ENCODE data around the gene OR5T1.

Gene OR5T1

DNA sequence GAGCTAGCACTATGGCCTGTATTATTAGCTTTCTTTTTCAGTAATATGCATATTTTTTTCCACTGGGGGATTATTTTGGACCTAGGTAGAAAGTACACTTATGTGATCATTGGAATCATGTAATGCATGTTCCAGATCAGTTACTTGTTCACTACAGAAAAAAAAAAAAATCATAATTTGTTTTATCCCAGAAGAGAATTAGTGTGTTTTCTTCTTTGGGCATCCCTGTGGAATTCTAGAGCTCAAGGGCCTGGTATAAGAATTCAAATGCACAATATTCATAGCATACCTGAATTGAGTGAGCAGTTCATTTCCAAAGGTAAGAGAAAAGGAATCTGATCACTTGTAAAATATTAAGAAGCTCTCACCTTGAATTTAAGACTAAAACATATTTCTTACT lies at the start of gene OR5T1:
OR5T1 (plus strand) TSS at position 301 of the 400 bp plus-strand sequence. CDS start 1,485 bp downstream, outside the sequence.
- no peak for DNase-seq

- DNase-seq = no peak
These were observed 39.8 kb upstream of the OR5T1 start, which contains the start of gene OR5T2 for GRCh38 chr11:56234155-56234554. Gene OR5T2 (minus strand): TSS chr11:56234255. CDS start chr11:56233062, 1,193 bp downstream.

GRCh38 chr11:56251954-56252353 lies 22.0 kb upstream of the OR5T1 start, which contains the start of gene OR5T3:
Gene OR5T3 (plus strand): TSS chr11:56252254. CDS start chr11:56252254, 0 bp downstream.
- no peak for DNase-seq

DNA sequence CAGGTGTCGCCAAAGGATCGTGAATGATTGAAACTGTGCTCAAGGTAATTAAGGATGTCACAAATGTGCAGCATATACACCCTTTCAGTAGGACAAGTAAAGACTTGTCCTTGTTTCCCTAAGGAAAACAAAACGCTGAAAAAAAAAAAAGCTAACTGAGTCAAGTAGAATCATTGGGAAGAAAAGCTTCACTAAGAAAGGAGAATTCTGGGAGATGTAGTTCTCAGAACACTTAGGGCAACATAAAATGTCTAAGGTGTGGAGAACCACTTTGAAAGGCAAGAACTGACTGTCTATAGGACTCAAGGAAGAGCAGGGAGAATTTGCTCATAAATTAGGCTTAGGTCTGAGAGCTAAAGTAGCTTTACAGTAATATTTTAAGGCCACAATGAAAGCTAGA lies 2.9 kb upstream of the OR5T1 start:
- no peak for DNase-seq

- DNase-seq = no peak
These were observed 18.2 kb downstream of the OR5T1 start, which contains the start of gene OR8H1 for GRCh38 chr11:56292154-56292553. Gene OR8H1 (minus strand): TSS chr11:56292254. CDS start chr11:56291062, 1,192 bp downstream.

DNA sequence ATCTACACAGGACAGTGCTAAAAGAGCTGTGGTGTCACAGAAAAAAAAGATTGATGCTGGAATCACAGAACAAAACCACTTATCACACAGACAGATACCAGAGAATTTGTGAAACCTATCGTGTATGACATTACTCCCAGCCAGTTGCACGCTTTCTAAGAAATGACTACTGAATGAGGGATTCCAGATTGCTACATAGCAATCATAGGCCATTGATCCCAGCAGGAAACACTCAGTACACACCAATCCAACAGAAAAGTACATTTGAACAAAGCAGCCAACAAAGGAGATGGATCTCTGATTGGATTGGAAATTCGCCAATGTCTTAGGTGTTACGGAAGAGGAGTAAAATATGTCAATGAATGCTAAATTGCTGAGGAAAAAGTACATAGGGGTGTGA lies 22.9 kb downstream of the OR5T1 start:
- no peak for DNase-seq

- no peak for DNase-seq
These were observed 33.9 kb downstream of the OR5T1 start for GRCh38 chr11:56307836-56308235.

DNA sequence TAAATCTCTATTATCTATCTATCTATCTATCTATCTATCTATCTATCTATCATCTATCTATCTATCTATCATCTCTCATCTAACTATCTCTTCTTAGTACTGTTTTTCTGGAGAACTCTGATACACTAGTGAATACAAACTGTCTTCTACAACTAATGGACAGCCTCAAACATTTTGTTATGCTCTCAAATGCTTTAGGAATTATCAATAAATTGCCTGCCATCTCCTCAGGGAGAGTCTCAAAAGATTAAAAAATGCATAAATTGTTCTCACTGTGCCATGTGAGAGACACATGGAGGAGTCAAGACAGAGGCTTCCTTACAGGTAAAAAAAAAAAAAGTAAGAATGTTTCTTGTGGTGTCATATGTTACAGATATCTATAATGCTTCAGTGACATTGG lies 40.9 kb downstream of the OR5T1 start, which contains the start of gene OR8K3:
OR8K3 (plus strand) TSS at position 301 of the 400 bp plus-strand sequence. CDS start 3,163 bp downstream, outside the sequence.
- no peak for DNase-seq
